Measurements from ENCODE around the gene C1QTNF4. TPM values are rescaled to one million over a fixed set of nuclear protein-coding genes. Genes with fewer than 3 reads are reported as not detected.
A peak's percentile ranks its signal among the peaks of the same experiment; 100 is the strongest.
"Not testable (repeated sequence)": the region's sequence is repeated elsewhere in the genome, so short reads cannot be mapped to it uniquely, and the experiment has no call there.

The C1QTNF4 gene
- total and polyA plus RNA-seq, 9 donors = 8.4 to 16.8 (median 10.2) TPM

DNA sequence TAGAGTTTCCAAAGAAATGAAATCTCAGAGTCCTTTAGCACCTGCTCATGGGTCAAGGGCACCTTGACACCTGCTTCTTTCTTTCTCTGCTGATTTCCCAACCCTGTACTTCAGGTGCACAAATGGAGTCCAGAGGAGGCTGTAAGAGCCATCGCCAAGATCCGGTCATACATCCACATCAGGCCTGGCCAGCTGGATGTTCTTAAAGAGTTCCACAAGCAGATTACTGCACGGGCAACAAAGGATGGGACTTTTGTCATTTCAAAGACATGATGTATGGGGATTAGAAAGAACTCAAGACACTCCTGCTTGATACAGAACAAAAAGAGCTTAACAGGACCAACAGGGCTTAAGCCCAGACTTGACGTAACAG, 22.9 kb downstream of the C1QTNF4 start:
- Histone ChIP-seq H3K27ac (ENCODE audit: low read length) (no peak overlapping the region), H3K27me3 (ENCODE audit: control insufficient read depth, insufficient read depth, low read length) (no peaks in the 10 kb centered on the region), H3K36me3 (ENCODE audit: control insufficient read depth, insufficient read depth, low read length) (peaks cover 52% of the 10 kb centered on the region), H3K4me1 (ENCODE audit: control insufficient read depth, insufficient read depth, low read length) (peaks cover 6% of the 10 kb centered on the region), H3K4me3 (ENCODE audit: low read length) (no peak overlapping the region), H3K9me3 (replicated peaks; ENCODE audit: control insufficient read depth, low read depth, low read length) (no peaks in the 10 kb centered on the region)
- no peak for DNase-seq
- WGBS (ENCODE audit: insufficient coverage) = 80% methylated on average over 3 of the region's 4 CpGs

DNA sequence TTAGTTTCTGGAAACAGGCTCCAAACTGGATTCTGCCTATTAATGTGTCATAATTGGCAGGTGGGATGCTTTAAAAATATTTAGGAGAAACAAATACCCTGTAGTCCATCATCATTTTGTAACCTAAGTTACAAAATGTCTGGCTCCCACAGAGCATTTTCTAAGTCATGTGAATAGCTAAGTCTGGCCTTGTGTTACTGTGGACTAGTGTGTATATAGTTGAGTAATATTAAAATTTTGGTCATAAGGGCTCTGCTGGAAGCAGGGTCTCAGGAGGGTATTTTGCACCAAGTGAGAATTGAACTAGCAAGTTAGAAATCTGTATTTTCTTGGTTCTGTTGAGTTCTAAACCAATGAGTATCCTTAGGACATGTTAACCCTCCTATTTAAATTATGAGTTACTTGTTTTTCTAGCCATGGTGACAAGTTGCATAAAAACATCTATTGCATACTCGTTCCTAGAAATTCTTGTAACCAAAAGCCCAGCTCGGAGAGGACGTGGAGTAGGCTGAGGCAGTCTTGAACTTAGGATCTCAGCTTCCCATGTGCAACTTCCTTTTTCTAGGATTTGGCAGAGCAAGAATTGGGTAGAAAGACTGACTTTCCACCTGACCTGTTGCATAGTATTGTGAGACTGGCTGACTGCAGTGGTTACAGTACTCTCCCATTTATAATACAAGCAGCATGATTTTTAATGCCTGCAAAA, 23.4 kb downstream of the C1QTNF4 start:
- H3K4me1 ChIP-seq (ENCODE audit: control insufficient read depth, insufficient read depth, low read length) = peaks cover 10% of the 10 kb centered on the region
- no peaks in the 10 kb centered on the region for H3K27me3 ChIP-seq (ENCODE audit: control insufficient read depth, insufficient read depth, low read length)
- WGBS (ENCODE audit: insufficient coverage) = no CpG with 5 or more reads among the region's 3 CpGs
- no peak overlapping the region for H3K4me3 ChIP-seq (ENCODE audit: low read length)
- H3K9me3 ChIP-seq (replicated peaks; ENCODE audit: control insufficient read depth, low read depth, low read length) = no peaks in the 10 kb centered on the region
- peaks cover 52% of the 10 kb centered on the region for H3K36me3 ChIP-seq (ENCODE audit: control insufficient read depth, insufficient read depth, low read length)
- DNase-seq = no peak
- H3K27ac ChIP-seq (ENCODE audit: low read length) = no peak overlapping the region

DNA sequence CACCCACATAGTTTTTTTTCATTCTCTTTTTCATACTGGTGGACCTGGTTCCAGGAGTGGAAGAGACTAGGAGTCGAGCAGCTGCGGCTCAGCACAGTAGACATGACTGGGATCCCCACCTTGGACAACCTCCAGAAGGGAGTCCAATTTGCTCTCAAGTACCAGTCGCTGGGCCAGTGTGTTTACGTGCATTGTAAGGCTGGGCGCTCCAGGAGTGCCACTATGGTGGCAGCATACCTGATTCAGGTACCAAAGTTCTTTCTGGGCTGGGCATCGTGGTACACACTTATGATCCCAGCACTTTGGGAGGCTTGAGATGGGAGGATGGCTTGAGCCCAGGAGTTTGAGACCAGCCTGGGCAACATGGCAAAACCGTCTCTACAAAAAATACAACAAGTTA, 24.6 kb downstream of the C1QTNF4 start:
- no peak for DNase-seq
- H3K4me3 ChIP-seq (ENCODE audit: low read length) = no peak overlapping the region
- peaks cover 47% of the 10 kb centered on the region for H3K36me3 ChIP-seq (ENCODE audit: control insufficient read depth, insufficient read depth, low read length)
- H3K4me1 ChIP-seq (ENCODE audit: control insufficient read depth, insufficient read depth, low read length) = peaks cover 17% of the 10 kb centered on the region
- no peaks in the 10 kb centered on the region for H3K9me3 ChIP-seq (replicated peaks; ENCODE audit: control insufficient read depth, low read depth, low read length)
- no peak overlapping the region for H3K27ac ChIP-seq (ENCODE audit: low read length)
- no peaks in the 10 kb centered on the region for H3K27me3 ChIP-seq (ENCODE audit: control insufficient read depth, insufficient read depth, low read length)
- WGBS (ENCODE audit: insufficient coverage) = 99% methylated on average over 6 of the region's 7 CpGs

DNA sequence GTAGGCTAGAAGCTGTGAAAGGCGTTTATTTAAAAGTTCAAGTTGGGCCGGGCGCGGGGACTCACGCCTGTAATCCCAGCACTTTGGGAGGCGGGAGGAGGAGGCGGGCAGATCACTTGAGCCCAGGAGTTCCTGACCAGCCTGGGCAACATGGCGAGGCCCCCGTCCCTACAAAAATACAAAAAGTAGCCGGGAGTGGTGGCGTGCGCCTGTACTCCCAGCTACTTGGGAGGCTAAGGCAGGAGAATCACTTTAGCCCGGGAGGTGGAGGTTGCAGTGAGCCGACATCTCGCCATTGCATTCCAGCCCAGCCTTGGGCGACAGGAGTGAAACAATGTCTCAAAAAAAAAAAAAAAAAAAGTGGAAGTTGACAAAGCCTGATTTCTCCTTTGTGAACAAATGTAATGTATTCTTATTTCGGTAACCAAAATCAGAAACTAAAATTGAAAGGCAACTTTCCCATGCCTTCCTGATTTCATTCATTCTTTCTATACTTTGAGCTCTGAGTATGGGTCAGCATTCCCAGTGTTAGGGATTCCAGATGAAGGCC, 28.0 kb downstream of the C1QTNF4 start:
- Histone ChIP-seq H3K4me3 (ENCODE audit: low read length) (peak overlapping the region; percentile 71), H3K4me1 (ENCODE audit: control insufficient read depth, insufficient read depth, low read length) (peaks cover 12% of the 10 kb centered on the region), H3K9me3 (replicated peaks; ENCODE audit: control insufficient read depth, low read depth, low read length) (no peaks in the 10 kb centered on the region), H3K36me3 (ENCODE audit: control insufficient read depth, insufficient read depth, low read length) (peaks cover 19% of the 10 kb centered on the region), H3K27me3 (ENCODE audit: control insufficient read depth, insufficient read depth, low read length) (no peaks in the 10 kb centered on the region), H3K27ac (ENCODE audit: low read length) (peak overlapping the region; percentile 35)
- WGBS (ENCODE audit: insufficient coverage) = 44% methylated on average over 12 of the region's 17 CpGs
- DNase-seq = no peak

DNA sequence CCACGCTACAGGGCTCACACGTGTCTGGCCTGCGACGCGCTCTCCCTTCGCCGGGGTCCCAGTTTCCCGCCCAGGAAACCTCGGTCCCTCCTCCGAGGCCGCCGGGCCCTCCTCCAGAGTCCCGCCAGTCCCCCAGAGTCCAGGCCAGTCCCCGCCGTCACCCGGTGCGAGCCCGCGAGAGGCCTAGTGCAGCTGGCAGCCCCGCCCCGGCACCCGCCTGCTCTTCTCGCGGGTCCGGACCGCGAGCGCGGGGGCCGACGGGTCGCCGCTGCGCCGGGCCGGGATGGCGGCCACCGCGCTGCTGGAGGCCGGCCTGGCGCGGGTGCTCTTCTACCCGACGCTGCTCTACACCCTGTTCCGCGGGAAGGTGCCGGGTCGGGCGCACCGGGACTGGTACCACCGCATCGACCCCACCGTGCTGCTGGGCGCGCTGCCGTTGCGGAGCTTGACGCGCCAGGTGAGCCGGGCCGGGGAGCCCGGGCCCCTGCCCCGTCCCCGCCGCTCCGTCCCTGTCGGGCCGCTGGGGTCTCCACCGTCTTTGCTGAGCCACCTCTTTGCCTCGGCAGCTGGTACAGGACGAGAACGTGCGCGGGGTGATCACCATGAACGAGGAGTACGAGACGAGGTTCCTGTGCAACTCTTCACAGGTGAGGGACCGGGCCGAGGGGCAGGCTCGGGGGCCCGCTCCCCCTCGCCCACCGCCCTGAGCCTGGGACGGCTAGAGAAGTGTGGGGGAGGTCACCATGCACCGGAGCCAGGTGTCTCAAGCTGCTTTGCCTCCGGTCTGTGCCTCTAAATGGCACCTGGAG, 28.7 kb downstream of the C1QTNF4 start, which contains the start of gene PTPMT1:
TSS of gene PTPMT1 (plus strand) at position 260 of the 809 bp plus-strand sequence. CDS start at position 284, 24 bp downstream.
- Histone ChIP-seq H3K27me3 (ENCODE audit: control insufficient read depth, insufficient read depth, low read length) (no peaks in the 10 kb centered on the region), H3K4me1 (ENCODE audit: control insufficient read depth, insufficient read depth, low read length) (peaks cover 12% of the 10 kb centered on the region), H3K27ac (ENCODE audit: low read length) (peak within 1 kb of the TSS; percentile 71), H3K9me3 (replicated peaks; ENCODE audit: control insufficient read depth, low read depth, low read length) (no peaks in the 10 kb centered on the region), H3K36me3 (ENCODE audit: control insufficient read depth, insufficient read depth, low read length) (peaks cover 19% of the 10 kb centered on the region), H3K4me3 (ENCODE audit: low read length) (peak within 1 kb of the TSS; percentile 71)
- peak; percentile 83 for DNase-seq
- under 1% methylated on average over 86 of the region's 86 CpGs for WGBS (ENCODE audit: insufficient coverage)

DNA sequence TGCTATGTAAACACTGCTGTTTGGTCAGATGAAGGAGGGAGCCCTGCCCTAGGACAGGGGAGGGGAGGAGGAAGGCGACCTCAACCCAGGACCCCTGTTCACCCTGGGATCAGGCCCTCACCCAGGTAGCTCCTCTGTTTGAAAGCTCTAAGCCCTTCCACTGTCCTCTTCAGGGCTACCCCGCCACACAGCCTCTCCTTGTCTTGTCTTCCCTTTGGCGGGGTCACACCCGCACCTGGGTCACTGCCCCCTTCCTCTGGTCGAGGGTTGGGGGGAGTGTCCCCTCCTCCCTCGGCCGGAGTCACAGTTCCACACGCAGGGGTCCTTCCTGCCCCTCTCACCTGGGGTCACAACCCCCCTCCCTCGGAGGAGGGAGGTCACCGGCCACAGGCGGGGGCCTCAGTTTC, 29.3 kb downstream of the C1QTNF4 start:
- peak overlapping the region; percentile 71 for H3K27ac ChIP-seq (ENCODE audit: low read length)
- no peaks in the 10 kb centered on the region for H3K9me3 ChIP-seq (replicated peaks; ENCODE audit: control insufficient read depth, low read depth, low read length)
- H3K4me3 ChIP-seq (ENCODE audit: low read length) = peak overlapping the region; percentile 71
- H3K4me1 ChIP-seq (ENCODE audit: control insufficient read depth, insufficient read depth, low read length) = peaks cover 12% of the 10 kb centered on the region
- H3K27me3 ChIP-seq (ENCODE audit: control insufficient read depth, insufficient read depth, low read length) = no peaks in the 10 kb centered on the region
- peaks cover 14% of the 10 kb centered on the region for H3K36me3 ChIP-seq (ENCODE audit: control insufficient read depth, insufficient read depth, low read length)
- 0% methylated on average over 5 of the region's 11 CpGs for WGBS (ENCODE audit: insufficient coverage)
- DNase-seq = no peak

DNA sequence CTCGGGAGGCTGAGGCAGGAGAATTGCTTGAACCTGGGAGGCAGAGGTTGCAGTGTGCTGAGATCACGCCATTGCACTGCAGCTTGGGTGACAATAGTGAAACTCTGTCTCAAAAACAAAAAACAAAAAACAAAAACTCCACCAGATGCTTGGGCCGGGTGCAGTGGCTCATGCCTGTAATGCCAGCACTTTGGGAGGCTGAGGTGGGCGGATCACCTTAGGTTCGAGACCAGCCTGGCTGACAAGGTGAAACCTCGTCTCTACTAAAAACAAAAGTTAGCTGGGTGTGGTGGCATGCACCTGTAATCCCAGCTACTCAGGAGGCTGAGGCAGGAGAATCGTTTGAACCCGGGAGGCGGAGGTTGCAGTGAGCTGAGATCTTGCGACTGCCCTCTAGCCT, 29.8 kb downstream of the C1QTNF4 start:
- H3K36me3 ChIP-seq (ENCODE audit: control insufficient read depth, insufficient read depth, low read length); H3K4me3 ChIP-seq (ENCODE audit: low read length); H3K9me3 ChIP-seq (replicated peaks; ENCODE audit: control insufficient read depth, low read depth, low read length); H3K27ac ChIP-seq (ENCODE audit: low read length); H3K27me3 ChIP-seq (ENCODE audit: control insufficient read depth, insufficient read depth, low read length); DNase-seq: not testable (repeated sequence)
- 94% methylated on average over 5 of the region's 10 CpGs for WGBS (ENCODE audit: insufficient coverage)
- peaks cover 12% of the 10 kb centered on the region for H3K4me1 ChIP-seq (ENCODE audit: control insufficient read depth, insufficient read depth, low read length)

DNA sequence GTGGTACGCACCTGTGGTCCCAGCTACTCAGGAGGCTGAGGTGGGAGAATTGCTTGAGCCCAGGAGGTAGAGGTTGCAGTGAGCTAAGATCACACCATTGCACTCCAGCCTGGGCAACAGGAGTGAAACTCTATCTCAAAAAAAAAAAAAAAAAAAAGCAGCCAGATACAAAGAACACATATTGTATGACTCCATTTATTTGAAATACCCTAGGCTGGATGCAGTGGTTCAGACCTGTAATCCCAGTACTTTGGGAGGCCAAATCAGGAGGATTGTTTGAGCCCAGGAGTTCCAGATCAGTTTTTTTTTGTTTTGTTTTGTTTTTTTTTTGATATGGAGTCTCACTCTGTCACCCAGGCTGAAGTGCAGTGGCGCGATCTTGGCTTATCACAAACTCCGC, 31.8 kb downstream of the C1QTNF4 start:
- not testable (repeated sequence) for H3K27ac ChIP-seq (ENCODE audit: low read length); H3K9me3 ChIP-seq (replicated peaks; ENCODE audit: control insufficient read depth, low read depth, low read length); H3K4me3 ChIP-seq (ENCODE audit: low read length); H3K27me3 ChIP-seq (ENCODE audit: control insufficient read depth, insufficient read depth, low read length); DNase-seq; H3K36me3 ChIP-seq (ENCODE audit: control insufficient read depth, insufficient read depth, low read length)
- WGBS (ENCODE audit: insufficient coverage) = no CpG with 5 or more reads among the region's 4 CpGs
- H3K4me1 ChIP-seq (ENCODE audit: control insufficient read depth, insufficient read depth, low read length) = peaks cover 12% of the 10 kb centered on the region

DNA sequence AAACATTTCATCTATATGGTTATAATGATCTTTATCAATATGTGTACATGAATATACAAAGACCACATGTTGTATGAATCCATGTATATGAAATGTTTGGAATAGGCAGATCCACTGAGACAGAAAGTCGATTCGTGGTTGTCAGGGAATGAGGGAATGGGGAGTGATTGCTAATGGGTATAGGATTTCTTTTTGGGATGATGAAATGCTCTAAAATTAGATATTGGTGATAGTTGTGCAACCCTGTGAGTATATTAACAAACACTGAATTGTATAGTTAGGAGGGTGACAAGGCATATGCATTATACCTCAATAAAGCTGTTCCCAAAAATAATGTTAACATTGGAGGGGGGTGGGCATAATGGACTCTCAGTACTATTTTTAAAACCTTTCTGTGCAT, 33.8 kb downstream of the C1QTNF4 start:
- 80% methylated on average over 2 of the region's 2 CpGs for WGBS (ENCODE audit: insufficient coverage)
- peaks cover 7% of the 10 kb centered on the region for H3K4me1 ChIP-seq (ENCODE audit: control insufficient read depth, insufficient read depth, low read length)
- H3K9me3 ChIP-seq (replicated peaks; ENCODE audit: control insufficient read depth, low read depth, low read length) = no peaks in the 10 kb centered on the region
- no peak overlapping the region for H3K27ac ChIP-seq (ENCODE audit: low read length)
- DNase-seq = no peak
- H3K27me3 ChIP-seq (ENCODE audit: control insufficient read depth, insufficient read depth, low read length) = no peaks in the 10 kb centered on the region
- H3K36me3 ChIP-seq (ENCODE audit: control insufficient read depth, insufficient read depth, low read length) = no peaks in the 10 kb centered on the region
- no peak overlapping the region for H3K4me3 ChIP-seq (ENCODE audit: low read length)

DNA sequence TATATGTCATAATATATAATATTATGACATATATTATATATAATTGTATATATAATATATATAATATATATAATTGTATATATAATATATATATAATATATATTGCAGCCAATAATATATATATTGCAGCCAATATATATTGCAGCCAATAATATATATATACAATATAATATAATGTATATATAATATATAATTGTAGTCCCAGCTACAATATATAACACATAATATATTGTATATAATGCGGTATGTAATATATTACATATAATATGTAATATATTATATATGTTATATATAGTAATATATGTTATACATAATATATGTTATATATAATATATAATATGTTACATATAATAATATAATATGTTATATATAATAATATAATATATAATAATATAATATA, 35.5 kb downstream of the C1QTNF4 start:
- Histone ChIP-seq H3K27ac (ENCODE audit: low read length) (no peak overlapping the region), H3K9me3 (replicated peaks; ENCODE audit: control insufficient read depth, low read depth, low read length) (no peaks in the 10 kb centered on the region), H3K36me3 (ENCODE audit: control insufficient read depth, insufficient read depth, low read length) (no peaks in the 10 kb centered on the region), H3K27me3 (ENCODE audit: control insufficient read depth, insufficient read depth, low read length) (no peaks in the 10 kb centered on the region), H3K4me3 (ENCODE audit: low read length) (no peak overlapping the region), H3K4me1 (ENCODE audit: control insufficient read depth, insufficient read depth, low read length) (no peaks in the 10 kb centered on the region)
- WGBS (ENCODE audit: insufficient coverage) = no CpG with 5 or more reads among the region's 1 CpG
- no peak for DNase-seq
